HG02970 (cell line): Measurements from ENCODE around the gene PRODH2.
"Not testable (repeated sequence)": the region's sequence is repeated elsewhere in the genome, so short reads cannot be mapped to it uniquely, and the experiment has no call there.

Experiments
- ATAC-seq: cut with Tn5 transposase; IDR thresholded peaks from one replicate; pipeline ENCODE4 v1.9.1; 2021; ENCODE audit warnings: mild to moderate bottlenecking, moderate library complexity, moderate number of reproducible peaks; ENCODE audit not compliant: unreplicated experiment, low FRiP score

Gene PRODH2

GRCh38 chr19:35797663-35798062, 15.0 kb downstream of the PRODH2 start:
- no peak for ATAC-seq

DNA sequence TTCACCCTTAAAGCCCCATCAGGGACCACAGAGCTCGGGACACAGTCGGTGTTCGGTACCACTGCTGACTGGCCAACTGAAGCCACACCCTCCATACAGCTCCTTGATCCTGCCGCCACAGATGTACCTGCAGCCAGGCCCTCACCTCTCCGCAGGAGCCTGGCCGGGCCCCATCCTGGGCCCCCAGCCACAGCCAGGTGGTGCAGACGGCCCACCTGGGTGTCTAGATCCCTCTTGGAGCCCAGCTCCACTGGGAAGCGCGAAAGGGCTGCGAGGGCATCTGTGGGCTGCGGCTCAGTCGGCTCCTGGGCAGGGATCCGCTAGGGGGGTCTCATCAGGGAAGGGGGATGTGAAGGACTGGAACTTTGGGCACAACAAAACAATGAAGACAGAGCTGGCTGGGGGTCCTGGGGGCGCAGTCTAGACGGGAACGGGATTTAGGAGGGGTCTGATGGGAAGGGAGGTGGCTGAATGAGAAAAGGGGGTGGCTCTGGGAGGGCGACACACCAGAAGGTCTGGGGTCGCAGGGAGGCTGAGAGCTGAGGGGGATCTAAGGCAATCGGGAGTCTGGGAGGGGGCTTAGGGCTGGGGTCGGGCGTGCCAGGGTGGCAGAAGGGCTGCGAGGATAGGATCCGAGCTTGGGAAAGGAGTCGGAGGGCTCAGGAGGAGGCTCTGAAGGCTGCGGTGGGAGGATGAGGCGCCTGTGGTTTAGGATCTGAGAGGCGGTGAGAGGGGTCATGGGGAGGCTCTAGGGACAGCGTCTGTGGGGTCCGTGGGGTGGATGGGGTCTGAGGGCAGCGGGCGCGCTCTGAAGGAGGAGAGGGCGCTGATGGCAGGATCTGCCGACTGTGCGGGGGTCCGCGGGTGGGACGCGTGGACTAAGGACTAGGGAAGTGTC, 15.8 kb downstream of the PRODH2 start:
- no peak for ATAC-seq

DNA sequence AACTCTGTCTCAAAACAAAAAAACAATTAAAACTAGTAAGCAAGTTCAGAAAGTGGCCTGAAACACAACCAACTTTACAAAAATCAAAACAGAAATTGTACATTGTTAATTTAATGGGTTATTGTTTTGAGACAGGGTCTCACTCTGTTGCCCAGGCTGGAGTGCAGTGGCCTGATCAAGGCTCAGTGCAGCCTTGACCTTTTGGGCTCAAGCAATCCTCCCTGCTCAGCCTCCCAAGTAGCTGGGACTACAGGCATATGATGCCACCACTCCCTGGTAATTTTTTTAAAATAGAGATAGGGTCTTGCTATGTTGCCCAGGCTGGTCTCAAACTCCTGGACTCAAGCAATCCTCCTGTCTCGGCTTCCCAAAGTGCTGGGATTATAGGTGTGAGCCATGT, 17.1 kb downstream of the PRODH2 start:
- not testable (repeated sequence) for ATAC-seq

- no peak for ATAC-seq
Measured at GRCh38 chr19:35793381-35794165, 19.1 kb downstream of the PRODH2 start.

GRCh38 chr19:35792888-35793287, 19.8 kb downstream of the PRODH2 start:
- ATAC-seq: no peak

- no peak for ATAC-seq
Measured at GRCh38 chr19:35792312-35792711, 20.3 kb downstream of the PRODH2 start.

GRCh38 chr19:35791814-35792279, 20.8 kb downstream of the PRODH2 start:
- ATAC-seq: no peak

DNA sequence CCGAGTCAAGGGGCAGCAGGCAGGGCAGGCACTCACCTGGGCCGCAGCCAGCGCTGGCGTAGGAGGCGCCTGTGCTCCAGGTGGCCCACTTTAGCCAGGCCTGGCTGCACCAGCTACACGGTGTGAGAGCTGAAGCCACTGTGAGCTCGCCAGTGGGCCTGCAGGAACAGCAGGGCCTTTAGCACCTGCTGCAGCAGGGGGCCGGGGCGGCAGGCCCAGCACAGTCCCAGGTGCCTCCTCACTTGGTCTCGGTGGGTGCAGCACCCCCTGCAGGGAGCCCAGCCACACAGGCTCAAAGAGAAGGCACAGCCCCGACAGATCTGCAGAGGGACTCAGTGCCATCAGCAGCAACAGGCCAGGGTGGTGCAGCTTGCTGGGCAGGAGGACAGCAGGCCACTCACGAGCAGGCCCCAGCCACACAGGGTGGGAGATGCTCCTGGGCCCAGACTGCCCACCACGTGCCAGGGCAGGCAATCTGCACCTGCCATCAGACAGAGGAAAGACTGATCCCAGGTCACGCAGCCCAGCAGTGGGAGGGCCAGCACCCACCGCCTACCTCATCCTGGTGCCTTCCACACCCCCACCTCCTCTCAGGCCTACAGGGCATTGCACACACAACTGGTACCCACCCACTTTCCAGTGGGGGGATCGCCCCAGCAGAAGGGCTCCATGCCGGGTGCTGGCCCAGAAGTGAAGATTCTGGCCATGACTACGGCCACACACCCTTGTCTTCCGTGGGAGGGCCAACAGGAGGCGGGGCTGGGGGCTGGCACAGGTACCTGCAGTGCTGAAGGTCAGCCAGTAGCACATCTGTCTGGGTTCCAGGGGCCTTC, 21.4 kb downstream of the PRODH2 start:
- no peak for ATAC-seq

DNA sequence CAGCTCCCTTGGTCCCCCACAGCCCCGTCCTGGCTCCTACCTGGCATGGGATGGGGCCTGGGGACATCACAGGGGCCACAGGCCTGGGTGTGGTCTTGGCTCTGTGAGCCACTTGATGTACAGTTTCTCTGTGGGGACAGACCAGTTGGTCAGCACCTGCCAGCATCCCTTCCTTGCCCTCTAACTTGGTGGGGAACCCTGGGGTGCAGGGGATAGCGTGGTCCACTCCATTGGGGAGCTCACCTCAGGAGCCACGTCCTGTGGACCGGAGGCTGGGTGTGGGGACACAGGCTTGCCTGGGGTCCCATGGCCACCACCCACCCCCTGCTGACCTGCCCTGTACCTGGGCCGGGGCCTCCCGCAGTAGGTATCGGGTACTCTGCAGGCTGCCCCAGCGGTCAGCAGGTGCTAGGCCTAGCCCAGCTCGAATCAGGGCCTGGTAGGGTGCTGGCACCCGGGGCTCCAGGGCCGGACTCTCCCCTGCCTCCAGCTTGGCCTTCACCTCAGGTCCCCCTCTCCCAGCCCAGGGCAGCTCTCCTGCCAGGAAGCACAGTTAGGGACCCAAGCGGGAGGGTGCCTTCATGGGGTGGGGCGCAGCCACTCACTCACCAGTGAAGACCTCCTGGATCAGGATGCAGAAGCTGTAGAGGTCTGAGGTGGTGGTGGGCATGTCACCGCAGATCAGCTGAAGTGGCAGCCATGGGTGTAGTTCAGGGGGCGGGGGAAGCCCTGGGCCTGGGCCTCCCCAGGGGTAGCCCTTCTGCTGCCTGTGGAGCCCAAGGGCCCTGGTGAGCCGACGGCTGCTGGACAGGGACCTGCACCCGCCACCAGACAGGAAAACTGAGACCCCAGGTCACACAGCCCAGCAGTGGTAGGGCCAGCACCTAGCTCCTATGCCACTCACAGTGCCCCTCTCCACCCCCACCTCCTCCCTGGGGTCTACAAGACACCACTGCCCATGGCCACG, 22.4 kb downstream of the PRODH2 start:
- no peak for ATAC-seq

DNA sequence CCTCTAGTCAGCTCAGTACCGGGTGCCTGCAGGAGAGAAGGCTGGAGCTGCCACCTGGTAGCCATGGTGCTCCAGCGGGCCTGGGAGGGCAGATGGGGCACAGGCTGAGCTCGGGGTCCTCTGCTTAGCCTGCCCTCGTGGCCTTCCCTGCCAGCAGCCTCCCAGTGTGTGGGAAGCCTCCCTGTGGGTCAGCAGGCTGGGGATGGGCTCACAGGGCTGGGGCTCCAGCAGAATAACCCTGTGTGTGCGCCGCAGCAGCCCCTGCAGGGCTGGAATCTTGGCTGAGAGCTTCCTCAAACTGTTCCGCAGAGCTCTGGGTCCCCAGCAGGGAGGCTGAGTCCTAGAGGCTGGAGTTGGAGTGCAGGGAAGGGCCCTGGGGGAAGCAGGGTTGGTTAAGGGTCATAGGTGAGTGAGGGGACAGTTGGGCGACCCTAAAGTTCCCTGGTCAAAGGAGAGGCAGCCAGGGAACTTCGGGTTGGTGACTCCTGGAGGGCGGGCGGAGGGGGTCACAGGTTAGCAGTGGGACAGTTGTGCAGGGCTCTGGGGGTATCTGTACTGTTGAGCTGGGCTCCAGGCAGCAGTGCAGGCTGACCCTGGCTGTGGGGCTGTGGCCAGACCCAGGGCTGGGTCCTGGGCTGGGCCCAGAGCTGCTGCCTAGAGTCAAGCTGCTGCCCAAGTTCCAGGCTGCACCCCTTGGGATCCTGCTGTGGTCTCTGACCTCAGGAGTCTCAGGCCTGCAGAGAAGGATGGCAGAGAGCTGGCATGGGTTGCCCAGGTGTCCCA, 23.3 kb downstream of the PRODH2 start:
- no peak for ATAC-seq

DNA sequence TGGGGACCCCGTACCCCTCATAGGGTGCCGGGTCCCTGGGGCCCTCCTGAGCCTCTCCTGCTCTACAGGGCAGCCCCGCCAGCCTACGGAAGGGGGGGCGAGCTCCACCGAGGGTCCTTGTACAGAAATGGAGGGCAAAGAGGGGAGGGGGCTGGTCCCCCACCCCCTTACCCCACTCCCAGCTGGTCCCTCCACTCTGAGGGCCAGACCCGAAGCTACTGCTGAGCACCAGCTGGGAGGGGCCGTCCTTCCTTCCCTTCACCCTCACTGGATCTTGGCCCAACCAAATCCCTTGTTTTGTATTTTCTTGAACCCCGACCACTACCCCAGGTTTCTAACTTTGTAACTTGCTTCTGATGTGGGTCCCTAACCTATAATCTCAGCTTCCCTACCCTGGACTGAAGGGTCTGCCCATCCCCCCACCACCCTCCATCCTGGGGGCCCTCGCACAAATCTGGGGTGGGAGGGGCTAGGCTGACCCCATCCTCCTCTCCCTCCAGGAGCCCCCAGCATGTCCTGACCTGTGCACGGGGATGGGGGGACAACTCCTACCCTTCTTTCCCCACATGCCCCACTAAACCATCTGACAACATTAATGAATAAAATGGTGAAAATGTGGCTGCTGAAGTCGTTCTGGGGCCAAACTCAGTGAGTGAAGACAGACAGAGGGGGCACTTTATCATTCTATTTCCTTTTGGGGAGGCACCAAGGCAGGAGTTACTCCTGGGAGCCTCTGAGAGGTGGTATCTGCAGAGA, 24.3 kb downstream of the PRODH2 start:
- ATAC-seq: no peak

- ATAC-seq: no peak
Measured at GRCh38 chr19:35787227-35787799, 25.3 kb downstream of the PRODH2 start.

- ATAC-seq: no peak
Measured at GRCh38 chr19:35786299-35787160, 26.1 kb downstream of the PRODH2 start.

- ATAC-seq: no peak
Measured at GRCh38 chr19:35785339-35785627, 27.4 kb downstream of the PRODH2 start.

GRCh38 chr19:35784503-35785338, 27.9 kb downstream of the PRODH2 start:
- no peak for ATAC-seq
